ENCODE data around the gene AP3B1.

Gene AP3B1

DNA sequence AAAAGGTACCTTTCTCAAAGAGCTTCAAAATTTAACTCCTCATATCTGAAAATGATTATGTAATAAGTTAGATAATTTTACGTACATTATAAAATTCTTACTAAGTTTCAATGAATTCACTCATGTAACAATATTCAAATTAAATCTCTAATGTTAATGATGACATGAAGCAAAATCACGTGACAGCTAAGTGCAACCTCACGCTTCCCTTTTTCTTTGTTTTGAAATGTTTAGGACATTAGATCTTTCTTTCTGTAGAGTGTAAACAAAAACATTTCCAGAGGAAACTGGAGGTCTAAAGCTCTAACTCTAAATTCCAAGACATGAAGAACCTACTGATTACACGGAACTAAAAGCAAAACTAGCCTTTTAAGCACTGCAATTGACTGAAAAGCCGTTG lies 291.0 kb downstream of the AP3B1 start:
- DNase-seq (ENCODE audit: low spot score): no peak

DNA sequence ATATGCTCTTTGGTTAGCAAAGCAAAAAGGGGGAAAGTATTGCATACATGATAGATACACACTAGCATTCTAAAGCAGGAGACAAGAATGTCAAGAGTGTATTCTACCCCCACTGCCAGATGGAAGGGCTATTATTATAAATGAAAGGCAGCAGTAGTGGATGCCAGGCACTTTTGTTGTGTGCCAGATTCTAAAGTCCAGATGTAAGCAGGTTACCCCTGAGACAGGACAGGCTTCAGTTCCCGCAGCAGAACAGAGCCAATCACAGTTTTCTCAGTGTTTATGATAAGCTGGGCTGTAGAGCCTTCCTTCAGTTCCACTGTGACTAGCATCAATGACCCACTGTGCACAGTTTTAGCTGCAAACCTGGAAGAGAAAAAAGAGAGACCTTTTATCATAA lies 291.8 kb downstream of the AP3B1 start:
- no peak for DNase-seq (ENCODE audit: low spot score)

DNA sequence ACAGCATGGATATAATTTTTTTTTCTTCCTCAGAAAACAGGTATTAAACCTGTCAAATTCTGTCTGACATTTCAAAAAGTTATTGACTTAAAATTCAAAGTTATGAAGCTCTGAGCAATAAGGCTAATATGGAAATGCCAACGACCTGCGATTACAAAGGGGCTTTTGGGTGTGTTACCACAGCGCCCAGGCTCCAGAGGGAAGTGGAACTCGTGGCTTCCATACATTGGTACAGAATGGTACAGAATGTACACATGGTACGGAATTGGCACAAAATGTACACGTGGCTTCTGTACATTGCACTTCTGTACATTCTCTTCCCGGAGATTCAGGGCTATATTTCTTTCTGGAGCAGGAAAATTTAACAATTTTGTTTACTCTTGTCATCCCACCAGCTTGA lies 293.3 kb downstream of the AP3B1 start:
- no peak for DNase-seq (ENCODE audit: low spot score)

DNA sequence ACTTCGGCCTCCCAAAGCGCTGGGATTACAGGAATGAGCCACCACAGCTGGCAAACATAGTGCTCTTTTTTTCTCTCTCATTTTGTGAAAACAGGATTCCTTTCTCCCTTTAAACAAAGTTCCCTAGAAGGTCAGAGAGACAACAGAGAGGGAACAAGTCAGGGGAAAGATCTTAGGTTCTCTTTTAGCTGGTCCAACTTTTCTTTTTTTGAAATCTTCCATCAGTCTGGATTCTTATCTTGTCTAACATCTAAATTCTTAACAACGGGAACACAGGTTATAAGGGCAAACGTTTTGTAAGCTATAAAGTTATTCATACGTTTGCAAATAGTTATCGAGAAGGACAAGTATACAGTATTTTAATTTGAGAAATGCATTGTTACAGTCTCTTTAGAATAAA lies 294.3 kb downstream of the AP3B1 start:
- DNase-seq (ENCODE audit: low spot score): no peak

DNA sequence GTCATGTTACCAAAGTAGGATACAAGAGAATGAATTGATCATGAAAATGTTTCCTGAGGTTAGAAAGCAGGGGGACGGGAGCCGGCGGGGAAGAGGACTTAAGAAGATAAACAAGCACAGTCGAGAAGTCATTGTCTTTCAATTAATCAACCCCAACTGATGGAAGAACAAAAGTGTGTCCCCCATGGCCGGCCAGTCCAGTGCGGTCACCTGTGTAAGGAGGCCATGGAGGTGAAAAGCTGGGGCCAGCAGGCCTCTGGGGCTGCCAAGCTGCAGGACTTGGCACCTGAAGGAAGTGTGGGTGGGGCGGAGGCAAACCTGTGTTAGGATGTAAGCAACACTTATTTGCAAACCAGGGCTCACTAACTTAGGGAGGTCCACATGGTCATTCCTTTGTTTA lies 295.1 kb downstream of the AP3B1 start:
- DNase-seq (ENCODE audit: low spot score): no peak

DNA sequence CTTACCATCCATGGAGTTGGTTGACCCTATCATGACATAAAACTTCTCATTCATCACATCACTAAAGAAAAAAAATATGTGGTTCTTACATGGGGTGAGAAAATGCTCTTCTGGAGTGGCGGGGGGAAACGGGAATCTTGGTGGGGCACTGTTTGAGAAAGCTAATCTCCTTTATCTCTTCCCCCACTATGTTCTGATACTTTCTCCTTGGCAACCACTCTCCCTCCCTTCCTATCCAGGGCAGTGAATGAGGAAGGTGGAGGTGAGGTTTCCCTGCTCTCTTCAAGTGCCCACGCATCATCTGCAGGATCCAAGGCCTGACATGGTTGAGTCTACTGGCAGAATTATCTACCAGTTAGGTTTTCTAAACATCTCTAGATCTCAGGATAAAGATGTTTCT lies 297.6 kb downstream of the AP3B1 start:
- DNase-seq (ENCODE audit: low spot score): no peak

DNA sequence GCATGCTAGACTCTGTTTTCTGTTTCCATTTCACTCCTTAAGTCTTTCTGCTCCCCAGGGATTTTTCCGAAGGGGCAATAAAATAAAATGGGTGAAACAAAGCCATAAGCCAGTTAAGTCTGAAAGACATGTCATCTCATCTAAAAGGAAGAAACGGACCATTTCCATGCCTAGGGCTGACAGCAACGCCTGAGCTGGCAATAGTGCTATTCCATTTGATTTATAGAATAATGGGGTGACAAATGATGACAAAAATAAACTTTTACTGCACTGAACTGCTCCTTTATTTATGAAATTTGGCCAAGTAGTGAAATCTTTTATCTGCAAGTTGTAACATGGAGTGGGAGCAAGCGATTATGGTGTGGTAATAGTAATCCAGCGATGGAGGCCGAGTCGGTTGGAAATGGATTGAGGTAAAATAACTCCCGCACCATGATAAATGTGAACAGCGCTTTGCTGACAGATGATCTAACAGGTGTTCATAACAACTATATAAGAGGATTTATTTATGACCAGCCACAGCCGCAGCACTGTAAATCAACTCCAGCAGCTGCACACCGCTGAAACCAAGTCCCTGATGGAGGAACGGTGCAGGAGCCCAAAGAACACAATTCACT lies 298.6 kb downstream of the AP3B1 start:
- no peak for DNase-seq (ENCODE audit: low spot score)

DNA sequence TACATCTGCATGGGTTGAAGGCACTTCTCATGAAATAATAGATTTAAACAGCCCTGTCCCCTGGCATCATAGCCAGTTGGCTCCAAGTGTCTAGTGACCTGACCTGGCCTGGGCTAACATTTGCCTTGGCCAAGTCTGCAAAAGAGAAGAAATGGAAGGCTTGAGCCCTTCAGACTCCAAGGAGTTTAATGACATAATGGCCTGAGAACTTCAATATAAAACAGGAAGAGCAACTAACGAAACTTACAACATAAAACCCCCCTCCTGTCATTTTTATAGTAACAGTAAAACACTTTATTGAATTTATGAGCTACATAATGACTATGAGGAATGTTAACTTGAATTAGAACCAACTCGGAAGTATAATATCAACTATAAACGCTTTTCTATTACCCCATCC lies 299.6 kb downstream of the AP3B1 start:
- no peak for DNase-seq (ENCODE audit: low spot score)

DNA sequence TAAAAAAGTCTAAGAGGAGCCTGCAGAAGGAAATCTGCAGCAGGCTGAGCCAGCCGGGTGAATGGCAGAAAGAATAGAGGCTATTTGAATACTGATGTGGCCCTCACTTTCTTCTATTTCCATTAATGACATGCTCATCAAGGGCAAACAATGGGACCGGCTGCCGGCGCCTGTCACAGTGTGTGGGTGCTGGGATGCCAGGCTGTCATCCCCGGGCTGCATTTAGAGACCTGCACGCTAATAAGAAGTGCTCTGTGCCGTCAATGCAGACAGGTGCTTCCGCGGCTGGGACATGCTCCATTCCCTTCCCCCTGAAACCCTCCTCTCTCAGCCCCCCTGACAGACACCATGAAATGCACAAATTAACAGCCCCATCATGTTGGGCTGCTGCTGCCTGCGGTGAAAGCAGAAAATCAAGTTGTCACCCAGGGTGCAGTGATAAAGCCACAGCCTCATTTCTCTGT lies 300.6 kb downstream of the AP3B1 start:
- DNase-seq (ENCODE audit: low spot score): no peak

DNA sequence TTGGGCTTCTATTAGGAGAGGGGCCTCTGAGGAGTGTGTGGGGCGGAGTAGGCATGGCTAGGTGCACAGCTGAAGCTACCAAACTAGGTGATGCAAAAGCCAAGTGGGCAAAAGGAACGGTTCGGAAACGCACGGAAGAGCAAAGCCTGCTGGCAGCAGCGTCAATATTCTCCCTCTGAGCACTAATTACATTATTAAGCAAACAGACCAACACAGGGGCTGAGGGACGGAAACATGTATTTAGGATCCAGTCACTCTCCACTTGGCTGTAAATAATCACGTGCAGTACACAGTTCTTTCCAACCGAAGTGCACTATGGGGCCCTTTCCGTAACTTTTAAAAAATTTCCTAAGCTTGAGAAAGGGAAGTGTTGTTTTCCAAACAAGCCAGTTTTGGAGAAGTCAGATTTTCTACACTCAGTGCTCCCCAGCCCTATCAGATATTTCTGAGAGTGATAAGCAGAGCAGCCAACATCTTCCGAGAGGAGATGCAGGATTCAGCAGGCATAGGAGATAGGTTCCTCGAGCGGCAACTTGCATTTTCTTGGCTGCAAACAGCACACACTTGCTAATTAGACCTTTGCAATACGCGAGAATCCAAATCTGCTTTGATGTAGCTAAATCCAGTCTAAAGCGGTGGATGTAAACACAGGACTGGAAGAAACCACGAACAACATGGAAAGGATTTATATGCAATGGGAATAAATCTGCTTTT lies 301.2 kb downstream of the AP3B1 start:
- DNase-seq (ENCODE audit: low spot score): no peak

DNA sequence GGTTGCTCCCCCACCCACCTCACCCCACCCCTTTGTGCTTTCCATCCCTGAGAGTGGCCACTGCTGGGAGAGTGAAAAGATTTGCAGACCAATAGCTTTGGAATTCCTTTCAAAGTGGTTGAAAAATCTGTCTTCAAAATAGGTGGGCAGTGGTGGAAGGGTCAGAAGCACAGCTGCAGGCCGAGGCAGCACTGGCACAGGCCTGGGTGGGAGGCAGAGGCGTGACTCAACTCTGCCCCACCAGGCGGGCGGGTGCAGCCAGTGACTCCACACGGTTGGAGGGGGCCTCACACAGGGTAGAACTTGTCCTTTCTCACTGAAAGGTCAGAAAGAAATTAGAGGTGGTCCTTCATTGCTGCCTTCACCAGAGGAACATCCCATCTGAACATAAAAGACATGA lies 303.4 kb downstream of the AP3B1 start:
- no peak for DNase-seq (ENCODE audit: low spot score)

DNA sequence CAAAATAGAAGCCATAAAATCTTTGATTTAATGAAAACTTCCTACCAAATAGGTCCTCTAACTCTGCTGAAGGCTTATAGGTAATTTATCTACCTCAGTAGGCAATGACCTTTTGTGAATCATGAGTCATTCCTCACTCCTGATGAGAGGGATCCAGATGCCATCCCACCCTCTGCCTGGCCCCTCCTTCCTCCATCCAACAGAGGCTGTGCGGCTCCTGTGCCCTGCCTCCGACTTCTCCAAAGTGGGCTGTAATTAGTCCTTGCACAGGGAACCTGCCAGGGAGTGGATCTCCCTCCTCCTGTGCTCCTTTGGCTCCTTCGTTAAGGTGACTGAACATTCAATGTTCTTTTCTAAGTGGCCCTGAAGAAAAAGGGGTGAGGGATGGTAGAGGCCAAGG lies 304.5 kb downstream of the AP3B1 start:
- no peak for DNase-seq (ENCODE audit: low spot score)

DNA sequence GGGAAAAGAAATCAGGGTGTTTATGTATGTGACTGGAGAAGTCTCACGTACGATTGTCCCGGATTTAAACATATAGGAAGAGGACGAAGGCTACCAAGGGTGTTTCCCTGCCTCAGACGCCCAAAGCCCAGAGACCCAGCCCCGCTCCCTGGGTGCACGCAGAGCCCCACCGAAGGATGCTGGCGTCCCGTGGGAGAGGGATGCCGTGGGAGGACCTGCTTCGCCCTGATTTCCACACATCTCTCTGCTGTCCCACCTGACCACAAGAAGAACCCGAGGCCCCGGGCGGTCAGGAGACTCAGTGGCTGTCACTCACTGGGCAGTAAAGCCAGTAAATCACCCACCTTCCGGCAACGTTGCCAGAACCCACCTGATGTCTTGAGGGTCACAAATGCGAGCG lies 306.5 kb downstream of the AP3B1 start:
- DNase-seq (ENCODE audit: low spot score): no peak

DNA sequence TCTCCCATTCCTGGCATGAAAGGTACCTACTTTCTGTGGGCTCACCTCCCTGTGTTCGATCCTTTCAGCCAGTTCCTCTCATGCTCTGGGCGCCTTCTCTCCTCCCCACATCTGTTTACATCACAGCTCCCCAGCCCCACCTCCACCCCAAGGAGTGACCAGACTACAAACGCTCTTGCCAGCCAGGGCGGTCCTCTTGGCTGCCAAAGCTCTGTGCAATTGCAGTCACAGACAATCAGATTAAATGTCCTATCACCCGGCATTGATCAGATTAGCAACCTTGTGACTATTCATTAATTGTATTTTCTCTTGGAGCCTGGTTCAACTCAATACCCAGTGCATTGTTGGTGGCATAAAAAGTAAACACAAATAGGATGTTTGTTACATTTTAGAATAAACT lies 307.2 kb downstream of the AP3B1 start:
- no peak for DNase-seq (ENCODE audit: low spot score)

DNA sequence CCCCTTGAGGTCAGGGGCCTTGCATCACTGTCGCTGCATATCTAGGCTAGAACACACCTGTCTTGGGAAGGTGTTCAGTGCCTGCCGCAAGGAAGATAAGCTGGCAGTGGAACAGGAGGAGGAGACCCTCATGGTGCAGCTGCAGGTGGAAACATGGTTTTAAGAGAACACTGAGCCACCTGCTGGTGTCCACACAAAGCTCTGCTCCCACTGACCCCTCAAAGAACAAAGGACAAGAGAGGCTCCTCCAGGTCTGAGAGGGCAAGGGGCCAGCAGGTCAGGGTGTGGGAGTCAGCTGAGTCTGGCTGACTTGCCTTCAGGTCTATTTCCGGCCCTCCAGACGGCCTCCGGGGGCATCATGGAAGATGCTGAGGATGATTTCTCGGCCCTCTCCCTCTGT lies 308.2 kb downstream of the AP3B1 start:
- no peak for DNase-seq (ENCODE audit: low spot score)

DNA sequence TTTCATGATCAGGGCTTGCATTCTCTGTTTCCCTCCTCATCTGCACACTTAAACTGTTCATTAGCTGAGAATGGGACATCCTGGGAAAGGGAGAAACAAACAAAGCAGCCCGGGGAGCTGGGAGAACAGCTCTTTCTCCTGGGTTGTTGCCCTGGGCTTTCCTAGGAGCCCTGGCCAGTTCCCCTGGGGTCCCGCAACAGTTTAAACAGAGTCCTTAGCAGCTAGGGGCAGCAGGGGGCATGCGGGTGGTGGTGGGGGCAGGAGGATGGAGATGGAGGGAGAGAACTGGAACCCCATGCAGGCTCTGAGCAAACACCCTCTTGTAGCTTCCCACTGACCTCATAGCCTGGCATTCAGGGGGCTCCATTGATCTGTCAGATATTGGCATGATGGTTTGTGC lies 309.3 kb downstream of the AP3B1 start:
- DNase-seq (ENCODE audit: low spot score): no peak

DNA sequence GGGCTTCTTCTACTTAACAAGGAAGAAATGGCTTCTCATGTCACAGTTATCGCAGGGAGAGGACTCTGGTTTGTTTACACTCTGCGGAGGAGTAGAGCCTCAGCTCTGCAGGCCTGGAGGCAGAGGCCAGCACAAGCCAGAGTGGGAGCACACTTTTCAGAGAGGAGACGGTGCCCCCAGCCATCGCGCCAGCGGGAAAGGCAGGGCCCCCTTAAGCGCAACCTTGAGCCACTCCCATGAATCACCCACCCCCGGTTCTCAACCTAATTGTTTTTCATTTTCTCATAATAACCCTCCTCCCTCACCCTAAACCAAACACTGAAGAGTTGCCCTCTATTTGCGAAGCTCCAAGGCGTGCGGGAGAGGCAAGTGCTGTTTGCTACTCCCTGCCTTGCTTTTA lies 309.9 kb downstream of the AP3B1 start:
- no peak for DNase-seq (ENCODE audit: low spot score)

DNA sequence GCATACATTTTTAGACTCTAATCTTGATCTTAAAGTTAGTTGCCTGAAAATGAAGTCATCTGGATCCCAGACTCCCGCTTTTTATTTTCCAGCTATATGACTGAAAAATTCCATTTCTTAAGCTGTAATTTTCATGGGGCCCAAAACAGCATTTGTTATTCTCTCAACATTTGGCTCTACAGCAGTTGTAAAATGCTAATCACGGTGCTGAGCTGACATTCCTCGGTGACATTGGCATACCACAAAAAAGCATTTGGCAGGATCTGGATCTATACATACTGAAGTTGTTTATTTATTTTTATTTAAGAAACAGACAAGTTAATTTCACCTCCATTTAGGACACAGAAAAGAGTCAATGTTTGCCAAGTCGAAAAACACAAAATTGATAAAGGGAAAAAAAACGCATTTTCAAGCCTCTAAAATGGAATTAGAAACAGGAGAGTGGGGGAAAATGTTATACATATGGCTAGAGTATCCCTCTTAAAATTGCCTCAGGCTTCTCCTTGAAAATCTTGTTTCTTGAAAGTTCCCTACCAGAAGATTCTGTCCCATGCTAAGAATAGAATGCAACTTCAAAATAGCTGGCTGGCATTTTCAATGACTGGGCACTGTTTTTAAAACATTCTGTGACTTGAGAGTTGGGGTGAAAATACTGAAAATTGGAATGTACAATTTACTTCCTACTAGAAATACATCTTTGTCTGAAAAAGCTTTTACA lies 310.9 kb downstream of the AP3B1 start:
- no peak for DNase-seq (ENCODE audit: low spot score)

DNA sequence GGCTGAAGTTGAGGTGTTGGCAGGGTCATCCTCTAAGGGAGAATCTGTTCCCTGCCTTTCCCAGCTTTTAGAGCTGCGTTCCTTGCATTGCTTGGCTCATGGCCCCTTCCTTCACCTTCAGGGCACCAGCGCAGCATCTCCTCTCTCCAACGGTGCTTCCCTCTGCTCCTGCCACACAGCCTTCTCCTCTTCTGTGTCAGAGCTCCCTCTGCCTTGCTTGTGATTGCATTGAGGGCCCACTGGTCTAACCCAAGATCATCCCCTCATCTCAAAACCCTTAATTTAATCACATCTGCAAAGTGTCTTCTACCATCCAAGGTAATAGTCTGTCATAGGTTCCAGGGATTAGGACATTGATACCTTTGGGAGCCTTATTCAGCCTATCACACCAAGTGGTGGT lies 312.7 kb downstream of the AP3B1 start:
- DNase-seq (ENCODE audit: low spot score): no peak

DNA sequence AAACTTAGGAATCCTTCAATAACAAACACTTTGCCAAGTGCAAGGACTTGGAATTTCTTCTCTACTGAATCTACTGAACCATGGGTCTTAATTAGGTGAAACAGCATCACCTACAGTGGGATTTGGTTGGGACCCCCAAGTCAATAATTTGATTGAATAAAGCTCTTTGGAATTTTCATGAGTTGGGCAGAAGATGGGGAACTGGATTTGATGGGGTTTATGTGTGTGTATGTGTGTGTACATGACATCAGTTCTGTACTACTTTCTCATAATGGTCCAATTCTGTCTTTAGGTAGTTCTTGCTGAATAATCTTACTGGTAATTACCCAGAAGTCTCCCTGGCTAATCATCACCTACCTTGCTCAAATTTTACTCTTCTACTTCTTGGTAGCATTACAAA lies 319.9 kb downstream of the AP3B1 start:
- no peak for DNase-seq (ENCODE audit: low spot score)

DNA sequence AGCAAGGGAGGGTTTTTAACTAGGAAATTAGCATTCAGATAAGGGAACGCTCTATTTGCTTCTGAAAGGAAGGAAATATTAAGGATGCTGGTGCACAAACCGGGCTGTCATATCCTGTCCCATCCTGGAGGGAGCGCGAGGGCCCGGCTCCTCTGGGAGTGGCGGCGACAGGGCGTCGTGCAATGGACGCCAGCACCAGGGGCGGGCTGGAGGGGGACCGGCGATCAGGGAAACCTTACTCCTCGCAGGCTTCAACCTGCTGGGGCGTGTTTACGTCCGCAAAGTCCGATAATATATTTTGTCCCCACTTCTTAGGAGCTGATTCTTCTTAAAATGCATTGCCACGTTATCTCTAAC lies 321.3 kb downstream of the AP3B1 start:
- DNase-seq (ENCODE audit: low spot score): no peak

DNA sequence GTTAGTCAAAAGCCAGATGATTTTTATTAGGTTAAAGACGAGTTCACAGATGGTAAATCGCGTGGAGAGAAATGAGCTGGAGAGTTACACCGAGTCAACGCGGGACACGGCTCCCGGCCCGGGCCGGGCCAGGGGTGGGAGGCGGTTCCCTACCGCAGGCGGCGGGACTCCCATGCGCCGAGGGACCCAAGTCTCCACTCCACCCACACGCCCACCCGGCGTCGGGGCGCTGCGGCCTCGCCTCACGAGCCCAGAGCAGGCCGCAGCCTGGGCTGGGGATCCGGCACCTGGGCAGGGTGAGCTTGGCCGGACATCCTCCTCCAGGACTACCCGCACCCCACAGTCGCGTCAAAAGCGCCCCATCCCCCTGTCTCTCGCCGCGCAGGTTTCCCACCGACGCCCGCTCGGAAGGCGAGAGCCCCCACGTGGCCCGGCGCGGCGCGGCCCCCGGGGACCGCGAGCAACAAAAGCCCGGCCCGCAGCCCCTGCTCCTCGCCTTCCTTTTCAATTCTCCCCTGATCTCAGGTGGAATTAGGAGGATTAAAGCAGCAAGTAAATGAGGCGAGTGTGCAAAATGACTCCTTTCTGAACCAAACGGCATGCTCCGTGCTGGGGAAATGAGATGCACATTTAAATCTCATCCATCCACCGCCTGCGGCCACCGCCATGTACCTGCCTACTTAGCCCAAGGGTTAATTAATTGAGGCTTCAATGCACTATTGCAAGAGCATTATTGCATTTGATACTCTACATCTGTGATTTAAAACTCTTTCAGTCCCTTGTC lies 321.8 kb downstream of the AP3B1 start:
- no peak for DNase-seq (ENCODE audit: low spot score)
